Adrenal gland (tissue), 5 donors: Measurements from ENCODE around the gene THUMPD2.

Source experiments
- POLR2A ChIP-seq, 2 donors: fragments of 450-650 bp; IDR thresholded peaks; one replicate each; pipeline ENCODE4 v1.6.1; 2017; ENCODE audit warnings: antibody characterized with exemption in 2 of 2, mild to moderate bottlenecking in 2 of 2, moderate library complexity in 1 of 2
- TF ChIP-seq, protein P1 (sequence below), 6 experiments: fragments of 450-650 bp in 4 of 6; fragments of 200-600 bp in 2 of 6; sonication (generic) in 1 of 6; IDR thresholded peaks; 1 replicate in 5 of 6; 2 replicates in 1 of 6; pipeline versions ENCODE4 v1.5.1 to v1.8.0; 2016 to 2021; ENCODE audit warnings: antibody characterized with exemption in 6 of 6, mild to moderate bottlenecking in 2 of 6, moderate library complexity in 1 of 6
- donor health status: DM: no; HTN: no; CAD: no.

DNA sequence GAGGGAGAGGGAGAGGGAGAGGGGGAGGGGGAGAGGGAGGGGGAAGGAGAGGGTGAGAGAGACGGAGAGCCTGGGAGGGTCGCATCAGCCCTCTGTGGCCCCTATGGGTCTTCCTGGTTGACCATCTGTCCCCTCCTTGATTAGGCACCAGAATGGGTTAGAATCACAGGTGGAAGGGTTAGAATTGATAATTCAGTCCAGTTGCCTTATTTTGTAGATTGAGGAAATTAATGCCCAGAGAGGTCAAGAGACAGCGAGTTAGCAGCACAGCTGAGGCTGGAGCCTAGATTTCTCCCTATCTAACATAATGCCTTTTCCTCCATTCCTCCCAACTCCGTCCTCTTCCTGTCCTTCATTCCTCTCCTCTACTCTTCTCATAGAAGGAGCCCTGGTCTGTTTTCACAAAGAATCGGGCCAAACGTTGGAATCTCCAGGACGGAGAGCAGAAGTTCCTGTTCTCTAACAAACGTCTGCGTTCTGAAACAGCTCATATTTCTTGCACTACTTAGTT is 338 bp upstream of the THUMPD2 start:
- TF ChIP-seq, protein P1, sequence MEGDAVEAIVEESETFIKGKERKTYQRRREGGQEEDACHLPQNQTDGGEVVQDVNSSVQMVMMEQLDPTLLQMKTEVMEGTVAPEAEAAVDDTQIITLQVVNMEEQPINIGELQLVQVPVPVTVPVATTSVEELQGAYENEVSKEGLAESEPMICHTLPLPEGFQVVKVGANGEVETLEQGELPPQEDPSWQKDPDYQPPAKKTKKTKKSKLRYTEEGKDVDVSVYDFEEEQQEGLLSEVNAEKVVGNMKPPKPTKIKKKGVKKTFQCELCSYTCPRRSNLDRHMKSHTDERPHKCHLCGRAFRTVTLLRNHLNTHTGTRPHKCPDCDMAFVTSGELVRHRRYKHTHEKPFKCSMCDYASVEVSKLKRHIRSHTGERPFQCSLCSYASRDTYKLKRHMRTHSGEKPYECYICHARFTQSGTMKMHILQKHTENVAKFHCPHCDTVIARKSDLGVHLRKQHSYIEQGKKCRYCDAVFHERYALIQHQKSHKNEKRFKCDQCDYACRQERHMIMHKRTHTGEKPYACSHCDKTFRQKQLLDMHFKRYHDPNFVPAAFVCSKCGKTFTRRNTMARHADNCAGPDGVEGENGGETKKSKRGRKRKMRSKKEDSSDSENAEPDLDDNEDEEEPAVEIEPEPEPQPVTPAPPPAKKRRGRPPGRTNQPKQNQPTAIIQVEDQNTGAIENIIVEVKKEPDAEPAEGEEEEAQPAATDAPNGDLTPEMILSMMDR (IDR thresholded peaks at IDR 0.05): no peak
- no peak for TF ChIP-seq POLR2A (IDR thresholded peaks at IDR 0.05)
